HG03095 (cell line): Measurements from ENCODE around the gene ACCSL.
A peak's percentile ranks its signal among the peaks of the same experiment; 100 is the strongest.

Source experiments
- ATAC-seq: cut with Tn5 transposase; IDR thresholded peaks from one replicate; pipeline ENCODE4 v1.9.1; 2021; ENCODE audit warnings: moderate library complexity; ENCODE audit not compliant: unreplicated experiment

Gene ACCSL

DNA sequence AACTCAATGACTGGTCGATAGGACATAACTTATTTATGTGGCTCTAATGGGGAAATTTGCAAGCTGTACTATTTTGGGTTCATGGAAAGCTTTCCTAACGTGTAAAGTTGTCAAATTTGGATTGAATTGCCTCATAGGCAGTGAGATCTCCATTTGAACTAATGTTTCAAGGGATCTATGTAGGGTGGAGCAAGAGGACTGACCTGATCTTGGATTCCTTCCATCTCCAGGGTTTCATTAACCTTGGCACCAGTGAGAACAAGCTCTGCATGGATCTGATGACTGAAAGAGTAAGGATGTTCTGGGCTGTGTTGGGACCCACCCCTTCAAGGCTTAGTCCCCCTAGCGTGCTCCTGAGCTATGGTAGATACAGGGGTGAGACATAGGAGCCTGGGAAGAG lies 2.1 kb downstream of the ACCSL start:
- no peak for ATAC-seq

- ATAC-seq = no peak
Observed at GRCh38 chr11:44051171-44051570, 3.4 kb downstream of the ACCSL start.

- no peak for ATAC-seq
Observed at GRCh38 chr11:44057340-44057739, 9.6 kb downstream of the ACCSL start.

DNA sequence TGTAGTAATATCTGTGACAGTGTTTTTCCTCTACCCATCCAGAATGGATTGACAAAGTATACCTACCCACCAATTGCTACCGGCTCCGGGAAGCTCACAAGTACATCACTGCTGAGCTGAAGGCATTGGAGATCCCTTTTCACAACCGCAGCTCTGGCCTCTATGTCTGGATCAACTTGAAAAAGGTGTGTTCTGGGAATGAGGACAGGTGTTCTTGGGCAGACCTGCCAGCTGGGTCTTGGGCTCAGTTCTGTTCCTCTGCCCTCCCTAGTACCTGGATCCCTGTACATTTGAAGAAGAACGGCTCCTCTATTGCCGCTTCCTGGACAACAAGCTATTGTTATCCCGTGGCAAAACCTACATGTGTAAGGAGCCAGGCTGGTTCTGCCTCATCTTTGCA lies 10.5 kb downstream of the ACCSL start:
- ATAC-seq = no peak

GRCh38 chr11:44065161-44065661 lies 17.4 kb downstream of the ACCSL start:
- no peak for ATAC-seq

DNA sequence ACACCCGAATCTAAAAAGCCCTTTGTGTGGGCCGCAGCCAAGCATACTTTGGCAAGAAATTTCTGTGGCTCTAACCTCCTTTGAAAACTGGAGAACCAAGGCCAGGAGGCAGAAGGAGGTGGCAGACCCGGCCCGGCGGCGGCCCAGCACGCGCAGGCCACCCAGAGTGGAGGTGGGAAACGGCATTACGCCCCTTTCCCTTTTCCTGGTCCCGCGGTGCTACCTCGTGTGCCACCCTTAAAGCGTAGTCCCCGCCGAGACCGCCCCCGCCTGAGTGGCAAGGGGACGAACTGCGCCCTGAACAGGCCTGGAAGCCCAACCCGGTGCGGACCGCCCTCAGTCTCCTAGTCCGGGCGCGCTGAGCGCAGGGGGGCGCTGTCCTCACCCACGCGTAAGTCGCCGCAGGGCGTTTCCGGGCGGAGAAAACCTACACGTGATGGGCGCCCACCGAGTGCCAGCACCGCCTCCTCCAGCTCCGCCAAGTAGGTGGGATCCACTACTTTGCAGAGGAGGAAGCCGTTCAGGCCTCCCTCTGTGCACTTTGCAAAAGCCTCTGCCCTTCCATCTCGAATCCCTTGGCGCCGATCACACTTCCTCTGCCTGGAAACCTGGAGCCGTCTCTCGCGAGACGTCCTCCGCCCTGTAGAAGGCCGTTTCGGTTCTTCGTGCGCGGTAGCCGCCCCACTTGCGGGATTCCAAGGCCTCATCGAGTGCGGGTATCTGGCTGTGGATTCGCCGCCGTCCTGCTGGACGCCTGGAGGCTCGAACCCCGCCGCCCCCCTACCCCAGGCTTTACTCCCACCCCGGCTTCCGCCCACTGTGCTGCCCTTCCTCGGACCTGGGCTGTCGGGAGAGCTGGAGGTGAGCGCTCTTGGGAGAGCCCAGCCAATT lies 18.3 kb downstream of the ACCSL start, which contains the start of gene ACCS:
Gene ACCS (plus strand): TSS at position 430 of the 891 bp plus-strand sequence. CDS start 1,358 bp downstream, outside the sequence.
- peak; percentile 98 for ATAC-seq

DNA sequence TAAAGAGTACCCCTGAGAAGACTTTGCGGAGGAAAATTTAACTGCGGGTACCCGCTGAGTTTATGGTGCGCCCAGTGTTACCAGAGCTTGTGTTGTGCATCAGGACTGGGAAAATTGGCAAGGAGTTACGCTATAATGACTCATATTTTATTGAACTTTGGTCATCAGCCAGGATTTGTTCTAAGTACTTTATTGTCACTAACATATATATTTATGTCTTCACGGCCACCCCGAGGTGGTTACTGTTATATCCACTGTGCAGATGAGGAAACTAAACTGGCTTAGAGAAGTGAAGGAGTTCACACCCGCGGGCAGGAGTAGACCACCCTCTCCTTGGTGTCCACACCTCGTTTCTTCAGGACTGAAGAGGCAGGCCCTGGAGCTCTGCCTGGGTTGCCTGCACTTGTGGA lies 19.0 kb downstream of the ACCSL start:
- no peak for ATAC-seq

DNA sequence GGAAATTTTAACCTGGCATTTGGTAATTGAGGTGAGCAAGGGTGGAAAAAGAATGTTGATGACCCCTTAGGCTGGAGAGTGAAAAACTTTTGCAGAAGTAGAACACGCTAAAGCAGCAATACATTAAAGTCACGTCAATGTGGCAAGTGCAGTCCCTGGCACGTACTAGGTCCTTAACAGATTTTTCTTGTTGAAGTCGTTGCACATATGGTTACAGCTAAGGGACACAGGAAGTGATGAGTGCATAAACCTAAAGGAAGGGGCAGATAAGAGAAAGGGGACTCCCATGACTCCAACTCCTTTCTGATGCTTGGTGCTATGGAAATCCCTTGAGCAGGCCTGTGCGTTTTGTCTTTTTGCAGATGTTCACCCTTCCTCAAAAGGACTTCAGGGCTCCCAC lies 19.5 kb downstream of the ACCSL start:
- ATAC-seq = no peak

DNA sequence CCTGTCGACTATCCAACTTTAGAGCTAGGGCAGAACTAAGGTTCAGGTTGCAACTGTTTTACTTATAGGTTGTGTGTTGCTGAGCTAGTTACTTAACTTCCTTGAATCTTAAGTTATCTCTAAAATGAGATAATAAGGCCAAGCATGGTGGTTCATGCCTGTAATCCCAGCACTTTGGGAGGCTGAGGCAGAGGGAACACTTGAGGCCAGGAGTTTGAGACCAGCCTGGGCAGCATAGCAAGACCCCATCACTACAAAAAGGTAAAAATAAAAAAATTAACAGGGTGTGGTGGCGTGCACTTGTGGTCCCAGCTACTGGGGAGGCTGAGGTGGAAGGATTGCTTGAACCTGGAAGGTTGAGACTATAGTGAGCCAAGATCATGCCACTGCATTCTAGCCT lies 20.4 kb downstream of the ACCSL start:
- ATAC-seq = no peak

DNA sequence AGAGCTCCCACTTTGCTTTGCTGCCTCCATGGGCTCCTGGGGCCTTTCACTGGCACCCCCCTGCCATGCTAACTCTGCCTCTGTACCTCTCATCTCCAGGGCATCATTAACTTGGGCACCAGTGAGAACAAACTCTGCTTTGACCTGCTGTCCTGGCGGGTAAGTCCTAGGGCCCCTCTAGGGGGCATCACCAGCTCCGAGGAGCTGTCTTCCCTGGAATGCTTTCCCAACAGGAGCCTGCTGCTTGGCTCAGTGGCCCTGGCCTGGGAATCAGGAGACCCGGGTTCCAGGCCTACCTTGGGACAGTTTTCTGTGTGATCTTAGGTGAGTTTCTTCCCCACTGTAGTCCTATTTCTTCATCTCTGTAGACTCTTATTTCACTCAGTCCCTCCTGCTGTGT lies 23.4 kb downstream of the ACCSL start:
- ATAC-seq = no peak

- no peak for ATAC-seq
Observed at GRCh38 chr11:44072757-44073658, 25.2 kb downstream of the ACCSL start.

GRCh38 chr11:44078794-44079193 lies 31.0 kb downstream of the ACCSL start:
- no peak for ATAC-seq

DNA sequence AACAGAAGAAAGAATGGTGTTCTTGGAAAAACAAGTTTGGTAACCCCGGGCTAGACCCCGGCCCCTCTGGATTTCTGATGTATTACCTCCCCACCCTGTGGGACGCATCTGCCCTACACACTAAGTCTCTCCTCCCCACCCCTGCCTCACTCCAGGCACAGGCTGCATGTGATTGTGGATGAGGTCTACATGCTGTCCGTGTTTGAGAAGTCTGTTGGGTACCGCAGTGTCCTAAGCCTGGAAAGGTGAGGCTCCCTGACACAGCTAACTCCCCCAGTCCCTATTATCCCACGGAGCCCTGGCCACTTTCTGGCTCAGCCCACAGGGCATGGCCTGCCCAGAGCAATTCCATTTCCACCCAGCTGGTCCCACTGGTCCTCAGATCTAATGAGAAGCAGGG lies 31.6 kb downstream of the ACCSL start:
- ATAC-seq = no peak

DNA sequence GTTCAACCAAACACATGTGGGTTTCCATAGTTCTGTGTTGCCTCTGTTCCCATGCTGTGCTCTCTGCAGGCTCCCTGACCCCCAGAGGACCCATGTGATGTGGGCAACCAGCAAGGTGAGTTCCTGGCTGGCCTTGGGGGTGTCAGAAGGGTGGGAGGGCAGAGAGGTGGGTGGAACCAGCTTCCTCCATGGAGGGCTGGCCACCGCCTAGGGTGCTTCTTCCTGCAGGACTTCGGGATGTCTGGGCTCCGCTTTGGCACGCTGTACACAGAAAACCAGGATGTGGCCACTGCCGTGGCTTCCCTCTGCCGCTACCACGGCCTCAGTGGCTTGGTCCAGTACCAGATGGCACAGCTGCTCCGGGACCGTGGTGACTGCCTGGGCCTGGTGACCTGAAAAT lies 33.2 kb downstream of the ACCSL start:
- no peak for ATAC-seq

DNA sequence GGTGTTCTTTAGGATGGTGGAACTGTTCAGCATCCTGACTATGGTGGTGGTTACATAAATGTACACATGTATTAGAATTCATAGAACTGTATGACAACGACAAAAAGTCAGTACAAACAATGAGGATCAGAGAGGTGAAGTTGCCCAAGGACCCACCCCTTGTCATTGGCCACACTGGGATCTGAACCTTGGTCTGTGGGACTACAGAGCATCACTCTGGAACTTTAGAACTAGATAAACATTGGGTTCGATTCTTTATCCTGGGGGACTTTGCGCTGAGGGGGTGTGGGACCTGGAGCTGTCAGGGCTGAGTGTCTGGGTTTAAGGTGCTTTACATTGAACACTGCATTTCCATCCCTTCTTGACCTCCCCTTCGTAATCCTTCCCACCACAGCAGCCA lies 34.9 kb downstream of the ACCSL start:
- ATAC-seq = no peak

DNA sequence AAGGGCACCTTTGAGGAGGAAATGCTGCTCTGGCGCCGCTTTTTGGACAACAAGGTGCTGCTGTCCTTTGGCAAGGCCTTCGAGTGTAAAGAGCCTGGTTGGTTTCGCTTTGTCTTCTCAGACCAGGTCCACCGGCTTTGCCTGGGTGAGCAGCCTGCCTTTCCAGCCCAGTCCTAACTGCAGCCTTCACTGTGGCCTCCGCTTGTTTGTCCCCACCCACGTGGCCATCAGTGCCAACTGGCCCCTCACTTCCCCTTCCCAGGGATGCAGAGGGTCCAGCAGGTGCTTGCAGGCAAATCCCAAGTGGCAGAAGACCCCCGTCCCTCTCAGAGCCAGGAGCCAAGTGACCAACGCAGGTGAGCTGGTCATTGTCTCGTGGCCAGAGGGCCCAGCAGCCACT lies 35.7 kb downstream of the ACCSL start:
- ATAC-seq = no peak

- ATAC-seq = no peak
Observed at GRCh38 chr11:44083906-44084305, 36.1 kb downstream of the ACCSL start.

DNA sequence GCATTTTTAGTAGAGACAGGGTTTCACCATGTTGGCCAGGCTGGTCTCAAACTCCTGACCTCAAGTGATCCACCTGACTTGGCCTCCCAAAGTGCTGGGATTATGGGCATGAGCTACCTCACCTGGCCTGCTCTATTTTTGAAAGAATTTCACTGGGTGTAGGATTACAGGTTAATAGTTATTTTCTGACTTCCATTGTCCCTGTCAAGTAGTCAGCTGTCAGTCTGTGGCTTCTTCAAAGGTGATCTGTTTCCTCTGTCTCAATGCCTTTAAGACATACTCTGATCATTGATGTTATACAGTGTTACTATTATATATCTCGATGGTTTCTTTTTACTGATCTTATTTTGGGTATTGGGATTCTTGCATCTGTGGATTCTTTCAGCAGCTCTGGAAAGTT lies 37.5 kb downstream of the ACCSL start:
- ATAC-seq = no peak

GRCh38 chr11:44088377-44088776 lies 40.6 kb downstream of the ACCSL start:
- no peak for ATAC-seq

GRCh38 chr11:44088871-44089270 lies 41.1 kb downstream of the ACCSL start:
- no peak for ATAC-seq

DNA sequence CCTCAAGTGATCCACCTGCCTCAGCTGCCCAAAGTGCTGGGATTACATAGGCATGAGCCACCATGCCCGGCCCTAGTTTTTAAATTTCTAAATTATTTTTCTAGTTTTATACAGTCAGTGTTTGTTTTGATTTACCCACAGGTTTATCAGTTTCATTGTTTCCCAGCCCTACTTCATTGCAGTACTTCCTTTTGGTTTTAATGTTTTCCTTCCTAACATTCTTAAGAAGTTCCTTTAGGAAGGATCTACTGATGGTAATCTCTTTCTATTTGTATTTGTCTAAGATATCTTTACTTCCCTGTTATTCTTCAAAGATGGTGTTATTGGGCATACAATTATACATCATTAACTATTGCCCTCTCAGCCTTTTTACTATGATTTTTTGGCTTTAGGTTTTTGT lies 42.8 kb downstream of the ACCSL start:
- no peak for ATAC-seq
